Ishikawa (cell line): ENCODE data around the gene RMDN2.

Experiments
- CREB1 ChIP-seq: IDR thresholded peaks from 2 replicates; pipeline ENCODE4 v1.6.1; 2012; ENCODE audit warnings: low read depth
- EP300 ChIP-seq: IDR thresholded peaks from 2 replicates; pipeline ENCODE4 v1.6.1; 2012; ENCODE audit warnings: borderline replicate concordance
- NFIC ChIP-seq: IDR thresholded peaks from 2 replicates; pipeline ENCODE4 v1.6.1; 2012
- RAD21 ChIP-seq: IDR thresholded peaks from 2 replicates; pipeline ENCODE4 v1.6.1; 2012; ENCODE audit warnings: low read depth
- TAF1 ChIP-seq: IDR thresholded peaks from 2 replicates; pipeline ENCODE4 v1.6.1; 2012; ENCODE audit warnings: low read depth, mild to moderate bottlenecking
- TCF12 ChIP-seq: IDR thresholded peaks from 2 replicates; pipeline ENCODE4 v1.6.1; 2012; ENCODE audit warnings: low read depth
- TEAD4 ChIP-seq: IDR thresholded peaks from 2 replicates; pipeline ENCODE4 v1.6.1; 2012
- YY1 ChIP-seq: IDR thresholded peaks from 2 replicates; pipeline ENCODE4 v1.6.1; 2012; ENCODE audit warnings: low read depth
- TF ChIP-seq, protein P1 (sequence below): IDR thresholded peaks from 2 replicates; pipeline ENCODE4 v1.6.1; 2012

The RMDN2 gene

DNA sequence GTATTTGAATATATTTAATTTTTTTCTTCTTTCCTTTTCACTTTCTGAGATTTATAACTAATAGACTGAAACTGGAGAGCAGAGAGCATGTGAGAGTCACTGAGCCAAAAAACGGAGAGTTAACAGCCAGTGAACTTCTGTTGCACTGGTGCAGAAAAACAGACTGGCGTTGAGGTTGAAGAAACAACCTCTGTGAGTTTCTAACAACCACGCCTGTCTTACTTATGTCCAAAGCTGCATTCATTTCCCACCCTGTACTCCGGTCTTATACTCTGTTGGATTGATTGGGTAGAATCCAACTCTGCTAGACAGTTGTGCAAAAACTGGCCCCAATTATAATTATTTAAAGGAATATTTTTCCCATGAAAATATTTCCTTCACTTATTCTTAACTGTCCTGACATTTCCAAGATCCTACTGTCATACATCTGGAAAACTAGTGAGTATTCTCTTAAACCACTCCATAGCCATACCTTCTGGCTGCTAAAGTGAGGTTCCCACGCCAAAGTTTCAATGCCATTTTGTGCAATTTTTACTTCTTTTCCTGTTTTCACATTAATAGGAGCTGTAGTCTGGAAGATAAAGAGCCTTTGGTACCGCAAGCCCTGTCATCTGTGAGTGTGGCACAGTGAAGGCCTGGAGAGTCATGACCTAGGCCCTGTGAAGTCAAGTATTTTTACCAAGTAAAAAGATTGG is 141.5 kb downstream of the RMDN2 start:
- TF ChIP-seq YY1, result no peak
- no peak for TF ChIP-seq RAD21
- TF ChIP-seq, protein P1, sequence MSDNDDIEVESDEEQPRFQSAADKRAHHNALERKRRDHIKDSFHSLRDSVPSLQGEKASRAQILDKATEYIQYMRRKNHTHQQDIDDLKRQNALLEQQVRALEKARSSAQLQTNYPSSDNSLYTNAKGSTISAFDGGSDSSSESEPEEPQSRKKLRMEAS, result no peak
- no peak for TF ChIP-seq TCF12
- TF ChIP-seq TEAD4, result no peak
- TF ChIP-seq EP300, result no peak
- TF ChIP-seq CREB1, result no peak
- TF ChIP-seq TAF1, result no peak
- no peak for TF ChIP-seq NFIC
